WTC11 (cell line): ENCODE results near the gene TBC1D22A.

Experiments
- CREM ChIP-seq: sonication (generic); formaldehyde crosslinking; IDR thresholded peaks from 2 replicates; pipeline ENCODE4 v1.8.1; 2022; ENCODE audit warnings: mild to moderate bottlenecking, missing genetic modification reagents, moderate library complexity
- E2F4 ChIP-seq: sonication (generic); formaldehyde crosslinking; IDR thresholded peaks from 2 replicates; pipeline ENCODE4 v1.8.1; 2022; ENCODE audit warnings: low read depth, mild to moderate bottlenecking, moderate library complexity, missing genetic modification reagents, borderline replicate concordance
- GABPB1 ChIP-seq: sonication (generic); formaldehyde crosslinking; IDR thresholded peaks from 2 replicates; pipeline ENCODE4 v1.8.1; 2023; ENCODE audit warnings: mild to moderate bottlenecking, missing genetic modification reagents
- TF ChIP-seq, protein P1 (sequence below): fragments of 200-600 bp; IDR thresholded peaks from 2 replicates; pipeline ENCODE4 v1.8.0; 2022; ENCODE audit warnings: antibody characterized with exemption

- TF ChIP-seq, protein P1, sequence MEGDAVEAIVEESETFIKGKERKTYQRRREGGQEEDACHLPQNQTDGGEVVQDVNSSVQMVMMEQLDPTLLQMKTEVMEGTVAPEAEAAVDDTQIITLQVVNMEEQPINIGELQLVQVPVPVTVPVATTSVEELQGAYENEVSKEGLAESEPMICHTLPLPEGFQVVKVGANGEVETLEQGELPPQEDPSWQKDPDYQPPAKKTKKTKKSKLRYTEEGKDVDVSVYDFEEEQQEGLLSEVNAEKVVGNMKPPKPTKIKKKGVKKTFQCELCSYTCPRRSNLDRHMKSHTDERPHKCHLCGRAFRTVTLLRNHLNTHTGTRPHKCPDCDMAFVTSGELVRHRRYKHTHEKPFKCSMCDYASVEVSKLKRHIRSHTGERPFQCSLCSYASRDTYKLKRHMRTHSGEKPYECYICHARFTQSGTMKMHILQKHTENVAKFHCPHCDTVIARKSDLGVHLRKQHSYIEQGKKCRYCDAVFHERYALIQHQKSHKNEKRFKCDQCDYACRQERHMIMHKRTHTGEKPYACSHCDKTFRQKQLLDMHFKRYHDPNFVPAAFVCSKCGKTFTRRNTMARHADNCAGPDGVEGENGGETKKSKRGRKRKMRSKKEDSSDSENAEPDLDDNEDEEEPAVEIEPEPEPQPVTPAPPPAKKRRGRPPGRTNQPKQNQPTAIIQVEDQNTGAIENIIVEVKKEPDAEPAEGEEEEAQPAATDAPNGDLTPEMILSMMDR, result no peak
- TF ChIP-seq E2F4 (CRISPR knock-in tag) (no peak), CREM (CRISPR knock-in tag) (no peak), GABPB1 (CRISPR knock-in tag) (no peak)
Observed at GRCh38 chr22:47160141-47160541, 397.7 kb downstream of the TBC1D22A start.
